Astrocyte of the cerebellum (primary cell): ENCODE measurements around the gene PPP2R3B.
A peak's percentile ranks its signal among the peaks of the same experiment; 100 is the strongest.

ENCODE experiments used
- DNase-seq: peaks from one replicate; pipeline ENCODE4 v3.0.0-alpha.2; 2011; ENCODE audit warnings: low read depth
- H3K4me3 ChIP-seq: 2 replicates; pipeline ENCODE4 v1.5.1; 2011; ENCODE audit warnings: mild to moderate bottlenecking, low read depth, low read length, moderate library complexity
- in situ Hi-C: cut with HindIII; loops from 2 replicates; pipeline ENCODE4 v1.10.0; 2017; ENCODE audit warnings: low sequenced_read_pairs
- TF ChIP-seq, protein P1 (sequence below): IDR thresholded peaks from 2 replicates; pipeline ENCODE4 v1.5.1; 2012; ENCODE audit warnings: low read length, low read depth, moderate library complexity, mild to moderate bottlenecking; ENCODE audit errors: missing control alignments

Gene PPP2R3B

GRCh38 chrX:375181-376036 lies 11.3 kb downstream of the PPP2R3B start:
- DNase-seq, result no peak
- in situ Hi-C loops, result loop anchor here (10.0 kb wide), 1 partner anchor 59 kb away; no protein-coding TSS in a partner anchor
- H3K4me3 ChIP-seq, result no peak overlapping the region
- TF ChIP-seq, protein P1, sequence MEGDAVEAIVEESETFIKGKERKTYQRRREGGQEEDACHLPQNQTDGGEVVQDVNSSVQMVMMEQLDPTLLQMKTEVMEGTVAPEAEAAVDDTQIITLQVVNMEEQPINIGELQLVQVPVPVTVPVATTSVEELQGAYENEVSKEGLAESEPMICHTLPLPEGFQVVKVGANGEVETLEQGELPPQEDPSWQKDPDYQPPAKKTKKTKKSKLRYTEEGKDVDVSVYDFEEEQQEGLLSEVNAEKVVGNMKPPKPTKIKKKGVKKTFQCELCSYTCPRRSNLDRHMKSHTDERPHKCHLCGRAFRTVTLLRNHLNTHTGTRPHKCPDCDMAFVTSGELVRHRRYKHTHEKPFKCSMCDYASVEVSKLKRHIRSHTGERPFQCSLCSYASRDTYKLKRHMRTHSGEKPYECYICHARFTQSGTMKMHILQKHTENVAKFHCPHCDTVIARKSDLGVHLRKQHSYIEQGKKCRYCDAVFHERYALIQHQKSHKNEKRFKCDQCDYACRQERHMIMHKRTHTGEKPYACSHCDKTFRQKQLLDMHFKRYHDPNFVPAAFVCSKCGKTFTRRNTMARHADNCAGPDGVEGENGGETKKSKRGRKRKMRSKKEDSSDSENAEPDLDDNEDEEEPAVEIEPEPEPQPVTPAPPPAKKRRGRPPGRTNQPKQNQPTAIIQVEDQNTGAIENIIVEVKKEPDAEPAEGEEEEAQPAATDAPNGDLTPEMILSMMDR, result no peak

DNA sequence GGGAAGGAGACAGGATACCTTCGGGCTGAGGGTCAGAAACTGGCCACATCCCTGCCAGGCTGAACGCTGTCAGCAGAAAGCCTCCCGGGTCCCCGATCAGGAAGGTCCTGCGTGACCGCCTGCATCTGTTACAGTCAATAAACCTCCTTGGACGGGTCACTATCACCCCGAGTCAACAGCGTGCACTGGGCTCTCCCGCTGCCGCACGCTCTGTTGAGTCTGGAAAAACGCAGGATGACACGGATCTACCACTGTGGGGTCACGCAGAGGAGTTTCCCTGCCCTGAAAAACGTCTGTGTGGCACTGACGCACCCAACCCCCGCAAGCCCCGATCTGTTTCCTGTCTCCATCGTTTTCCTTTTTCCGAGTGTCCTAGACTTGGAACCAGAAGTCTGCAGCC lies 12.1 kb downstream of the PPP2R3B start:
- peak overlapping the region; percentile 51 for H3K4me3 ChIP-seq
- TF ChIP-seq, protein P1, result no peak
- in situ Hi-C loops, result loop anchor here (10.0 kb wide), 1 partner anchor 60 kb away; no protein-coding TSS in a partner anchor
- DNase-seq, result no peak

DNA sequence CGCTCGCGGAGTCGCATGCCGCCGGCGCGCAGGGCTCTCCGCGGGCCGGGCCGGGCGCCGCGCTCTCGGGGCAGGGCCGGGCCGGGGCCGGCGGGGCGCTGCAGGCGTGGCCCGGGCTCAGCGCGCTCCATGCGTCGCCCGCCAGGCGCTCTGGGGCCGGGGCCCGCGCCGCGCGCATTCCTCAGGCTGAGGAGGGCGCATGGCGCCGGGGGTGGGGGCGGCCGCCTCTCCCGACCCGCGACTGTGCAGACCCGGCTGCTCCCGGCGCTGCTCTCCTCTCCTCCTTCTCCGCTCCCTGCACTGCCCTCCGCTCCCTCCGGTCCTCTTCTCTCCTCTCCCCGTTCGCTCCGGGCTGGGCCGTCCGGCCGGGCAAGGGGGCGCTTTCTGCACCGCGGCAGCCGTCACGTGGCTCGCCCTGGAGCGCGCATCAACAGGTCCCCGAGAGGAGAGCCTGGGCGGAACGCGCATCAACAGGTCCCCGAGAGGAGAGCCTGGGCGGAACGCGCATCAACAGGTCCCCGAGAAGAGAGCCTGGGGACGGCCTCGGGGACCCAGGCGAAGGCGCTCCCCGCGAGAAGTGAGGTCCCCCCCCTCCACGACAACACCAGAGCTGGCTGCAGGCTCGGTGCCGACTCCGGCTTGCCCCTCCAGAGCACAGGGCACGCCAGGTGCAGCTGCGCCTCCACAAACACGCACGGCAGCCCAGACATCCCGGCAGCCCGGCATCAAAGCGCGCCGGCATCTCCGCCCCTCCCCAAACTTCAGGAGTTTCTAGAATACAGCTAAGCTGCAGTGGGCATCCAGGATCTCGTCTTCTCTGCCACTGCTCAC lies 12.9 kb downstream of the PPP2R3B start:
- peak overlapping the region; percentile 51 for H3K4me3 ChIP-seq
- in situ Hi-C loops, result loop anchor here (10.0 kb wide), 1 partner anchor 61 kb away; no protein-coding TSS in a partner anchor
- TF ChIP-seq, protein P1, result no peak
- DNase-seq, result no peak

DNA sequence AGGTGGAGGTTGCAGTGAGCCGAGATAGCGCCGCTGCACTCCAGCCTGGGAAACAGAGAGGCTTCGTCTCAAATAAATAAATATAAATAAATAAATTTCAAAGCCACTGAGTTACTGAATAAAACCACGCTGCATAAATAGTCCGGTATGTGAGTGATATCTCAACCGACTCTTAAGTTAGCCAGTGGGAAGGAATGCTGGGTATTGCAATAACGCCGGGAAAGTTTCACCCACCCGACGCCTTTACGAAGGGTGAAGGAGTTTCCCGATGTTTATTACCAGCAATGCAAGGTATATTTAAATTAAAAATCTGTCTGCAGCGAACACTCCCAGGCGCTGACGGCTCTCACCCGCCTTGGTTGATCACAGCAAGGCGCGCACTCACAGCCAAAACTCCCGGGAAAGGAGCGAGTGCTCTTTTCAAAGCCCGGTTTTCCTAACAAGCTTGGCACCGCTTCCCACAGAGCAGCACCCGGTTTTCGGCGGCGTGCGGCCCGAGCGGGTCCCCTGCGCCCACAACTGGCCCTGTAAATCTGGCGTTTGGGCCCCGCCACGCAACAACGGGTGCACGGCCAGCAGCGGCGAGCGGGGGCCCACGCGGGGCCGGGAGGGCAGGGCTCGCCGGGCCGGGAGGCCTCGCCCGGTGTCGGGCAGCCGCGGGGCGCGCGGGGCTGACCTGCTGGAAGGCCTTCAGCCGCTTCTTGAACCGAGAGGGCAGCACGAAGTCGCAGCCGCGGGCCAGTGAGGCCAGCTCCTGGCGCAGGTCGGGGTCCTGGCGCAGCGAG lies 13.7 kb downstream of the PPP2R3B start:
- in situ Hi-C loops, result loop anchor here (10.0 kb wide), 1 partner anchor 62 kb away; no protein-coding TSS in a partner anchor
- TF ChIP-seq, protein P1, result no peak
- no peak for DNase-seq
- H3K4me3 ChIP-seq, result peak overlapping the region; percentile 51

DNA sequence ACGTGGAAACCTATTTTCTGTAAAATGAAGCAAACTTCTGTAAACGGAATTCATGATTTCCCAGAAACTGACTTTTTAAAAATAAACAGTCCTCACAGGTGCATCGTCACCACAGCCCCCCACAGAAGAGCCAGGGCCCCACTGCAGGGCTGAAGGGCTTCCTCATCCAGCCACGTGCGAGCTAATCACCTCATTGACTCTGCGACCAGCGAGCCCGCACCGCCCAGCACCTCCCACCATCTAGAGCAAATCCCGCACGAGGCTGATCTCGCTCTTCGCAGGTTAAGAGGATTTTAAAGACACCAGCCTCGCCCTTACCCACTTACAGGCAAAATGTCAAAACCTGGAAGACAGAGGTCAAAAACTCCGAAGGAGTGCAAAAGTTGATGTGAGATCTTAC lies 14.8 kb downstream of the PPP2R3B start:
- TF ChIP-seq, protein P1, result no peak
- no peak for DNase-seq
- no peak overlapping the region for H3K4me3 ChIP-seq
- in situ Hi-C loops, result loop anchor here (10.0 kb wide), 1 partner anchor 63 kb away; no protein-coding TSS in a partner anchor
